GM06990 (cell line): ENCODE results near the gene NRIP3.

ENCODE experiments used
- DNase-seq: peaks from one replicate; pipeline ENCODE4 v3.0.0-alpha.2; 2011; ENCODE audit not compliant: insufficient read length; ENCODE audit errors: extremely low read depth
- H3K27me3 ChIP-seq: replicated peaks from 2 replicates; pipeline ENCODE4 v1.6.0; 2011; ENCODE audit warnings: low read length; ENCODE audit not compliant: control insufficient read depth, insufficient read depth
- H3K36me3 ChIP-seq: 2 replicates; pipeline ENCODE4 v1.5.1; 2011; ENCODE audit warnings: low read length; ENCODE audit not compliant: control insufficient read depth, insufficient read depth
- H3K4me3 ChIP-seq: replicated peaks from 2 replicates; pipeline ENCODE4 v1.5.1; 2011; ENCODE audit warnings: low read depth, mild to moderate bottlenecking, control low read depth, low read length
- CTCF ChIP-seq: IDR thresholded peaks from 2 replicates; pipeline ENCODE4 v1.5.1; 2011; ENCODE audit warnings: low read length, control low read depth, mild to moderate bottlenecking, inconsistent platforms; ENCODE audit not compliant: insufficient read depth, poor library complexity, severe bottlenecking

The NRIP3 gene

GRCh38 chr11:9025101-9025850, 21.5 kb upstream of the NRIP3 start:
- H3K4me3 ChIP-seq, result no peak overlapping the region
- no peaks in the 10 kb centered on the region; the same call in none of the 2 replicates for H3K27me3 ChIP-seq
- no peak for DNase-seq
- TF ChIP-seq CTCF, result no peak
- H3K36me3 ChIP-seq, result no peaks in the 10 kb centered on the region

- DNase-seq, result no peak
- H3K27me3 ChIP-seq, result no peaks in the 10 kb centered on the region; the same call in none of the 2 replicates
- no peak overlapping the region for H3K4me3 ChIP-seq
- no peaks in the 10 kb centered on the region for H3K36me3 ChIP-seq
- no peak for TF ChIP-seq CTCF
Measured at GRCh38 chr11:9022961-9023680, 19.3 kb upstream of the NRIP3 start.

GRCh38 chr11:9020916-9021315, 17.1 kb upstream of the NRIP3 start:
- H3K27me3 ChIP-seq, result no peaks in the 10 kb centered on the region; the same call in none of the 2 replicates
- no peak for DNase-seq
- no peaks in the 10 kb centered on the region for H3K36me3 ChIP-seq
- H3K4me3 ChIP-seq, result no peak overlapping the region
- TF ChIP-seq CTCF, result no peak

GRCh38 chr11:9019861-9020260, 16.1 kb upstream of the NRIP3 start:
- Histone ChIP-seq H3K4me3 (no peak overlapping the region), H3K36me3 (no peaks in the 10 kb centered on the region), H3K27me3 (no peaks in the 10 kb centered on the region; the same call in none of the 2 replicates)
- no peak for TF ChIP-seq CTCF
- DNase-seq, result no peak

- Histone ChIP-seq H3K27me3 (no peaks in the 10 kb centered on the region; the same call in 1 of the 2 replicates), H3K36me3 (no peaks in the 10 kb centered on the region), H3K4me3 (no peak overlapping the region)
- DNase-seq, result no peak
- TF ChIP-seq CTCF, result no peak
Measured at GRCh38 chr11:9017773-9018172, 14.0 kb upstream of the NRIP3 start.
